GM19395 (cell line): ENCODE data around the gene RAPGEF6.
"Not testable (repeated sequence)": the region's sequence is repeated elsewhere in the genome, so short reads cannot be mapped to it uniquely, and the experiment has no call there.

Source experiments
- ATAC-seq: cut with Tn5 transposase; IDR thresholded peaks from one replicate; pipeline ENCODE4 v1.9.1; 2021; ENCODE audit warnings: mild to moderate bottlenecking, moderate library complexity; ENCODE audit not compliant: unreplicated experiment

The RAPGEF6 gene

DNA sequence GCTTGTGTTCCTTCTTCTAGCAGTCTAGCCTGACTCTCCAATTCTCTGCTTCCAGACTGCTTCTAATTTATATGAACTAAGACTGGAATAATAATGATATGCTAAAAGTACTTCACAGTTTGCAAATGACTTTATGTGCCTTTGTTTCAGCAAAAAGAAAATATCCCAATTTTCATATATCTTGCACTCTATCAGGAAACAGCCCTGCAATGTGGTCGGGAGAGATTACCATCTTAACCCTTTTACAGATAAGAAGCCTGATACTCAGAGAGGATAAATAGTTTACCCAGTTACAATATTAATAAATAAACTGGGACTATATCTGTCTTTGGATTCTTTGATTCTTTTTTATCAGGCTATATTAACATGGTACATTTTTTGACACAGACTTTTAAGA, 245.2 kb downstream of the RAPGEF6 start:
- ATAC-seq = no peak

DNA sequence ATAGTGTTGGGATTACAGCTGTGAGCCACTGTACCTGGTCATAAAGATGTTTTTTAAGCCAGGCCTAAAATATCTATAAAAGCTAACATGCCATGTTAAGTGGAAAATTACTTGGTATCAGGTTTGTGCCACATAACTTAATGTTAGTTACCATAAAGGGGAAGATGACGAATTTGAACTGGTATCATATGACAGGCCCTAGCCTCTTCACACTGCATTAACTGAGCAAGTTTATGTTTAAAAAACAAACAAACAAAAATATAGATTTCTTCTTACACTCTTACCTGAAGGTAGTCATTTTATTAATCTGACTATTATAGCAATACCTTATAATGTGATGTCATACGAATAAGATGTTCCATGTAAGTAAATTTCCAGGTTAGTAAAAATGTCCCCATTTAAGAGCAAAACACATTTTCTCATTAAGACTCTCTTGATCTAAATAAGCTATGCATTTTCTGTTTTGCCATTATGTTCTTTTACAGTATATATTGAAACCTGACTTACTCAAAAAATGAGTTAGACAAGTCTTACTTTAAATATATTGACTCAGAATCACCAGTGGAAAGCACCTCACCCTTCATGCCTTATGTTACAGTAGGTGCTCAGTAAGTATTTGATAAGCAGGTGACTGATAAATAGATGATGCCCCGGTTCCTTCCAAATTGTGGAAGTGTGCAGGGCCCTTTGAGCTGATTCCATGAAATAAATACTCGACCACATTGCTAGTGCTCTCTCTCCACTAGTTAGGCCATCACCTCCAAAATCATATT, 245.7 kb downstream of the RAPGEF6 start:
- no peak for ATAC-seq

DNA sequence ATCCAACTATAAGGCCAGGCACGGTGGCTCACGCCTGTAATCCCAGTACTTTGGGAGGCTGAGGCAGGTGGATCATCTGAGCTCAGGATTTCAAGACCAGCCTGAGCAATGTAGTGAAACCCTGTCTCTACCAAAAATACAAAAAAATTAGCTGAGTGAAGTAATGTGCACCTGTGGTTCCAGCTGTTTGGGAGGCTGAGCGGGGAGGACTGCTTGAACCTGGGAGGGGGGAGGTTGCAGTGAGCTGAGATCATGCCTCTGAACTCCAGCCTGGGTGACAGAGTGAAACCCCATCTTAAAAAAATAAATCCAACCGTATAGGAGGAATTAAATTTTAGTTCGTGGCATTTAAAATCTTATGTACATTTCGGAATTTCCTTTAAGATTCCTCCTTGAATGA, 247.8 kb downstream of the RAPGEF6 start:
- no peak for ATAC-seq

DNA sequence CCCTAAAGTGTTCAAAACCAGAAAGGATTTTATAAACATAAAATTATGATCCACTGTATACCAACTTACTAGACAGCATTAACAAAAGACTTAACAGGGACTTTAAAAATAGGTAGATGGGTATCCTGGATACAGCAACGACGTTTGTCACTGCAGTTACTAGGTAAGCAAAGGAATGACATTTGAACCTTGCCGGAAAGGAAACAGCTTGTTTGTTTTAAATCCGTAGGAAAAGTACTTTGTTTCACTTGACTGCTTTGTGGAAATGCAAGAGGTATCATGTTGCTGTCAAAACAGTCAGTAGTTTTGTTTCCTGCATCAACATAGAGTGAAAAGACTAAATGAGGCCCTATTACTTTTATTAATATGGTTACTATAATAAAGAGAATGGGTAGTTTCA, 248.2 kb downstream of the RAPGEF6 start:
- no peak for ATAC-seq

DNA sequence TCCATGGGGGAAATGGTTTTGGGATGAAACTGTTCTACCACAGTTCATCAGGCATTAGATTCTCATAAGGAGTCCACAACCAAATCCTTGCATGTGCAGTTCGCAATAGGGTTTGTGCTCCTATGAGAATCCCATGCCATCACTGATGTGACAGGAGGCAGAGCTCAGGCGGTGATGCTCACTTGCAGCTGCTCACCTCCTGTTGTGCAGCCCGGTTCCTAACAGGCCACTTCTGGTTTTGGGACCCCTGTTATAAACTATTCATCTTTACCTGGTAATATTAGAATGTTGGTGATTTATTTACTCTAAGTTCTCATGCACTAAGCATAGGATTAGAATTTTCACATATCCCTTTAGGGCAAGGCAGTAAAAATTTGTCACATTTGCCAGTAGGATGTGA, 248.9 kb downstream of the RAPGEF6 start:
- ATAC-seq = no peak

DNA sequence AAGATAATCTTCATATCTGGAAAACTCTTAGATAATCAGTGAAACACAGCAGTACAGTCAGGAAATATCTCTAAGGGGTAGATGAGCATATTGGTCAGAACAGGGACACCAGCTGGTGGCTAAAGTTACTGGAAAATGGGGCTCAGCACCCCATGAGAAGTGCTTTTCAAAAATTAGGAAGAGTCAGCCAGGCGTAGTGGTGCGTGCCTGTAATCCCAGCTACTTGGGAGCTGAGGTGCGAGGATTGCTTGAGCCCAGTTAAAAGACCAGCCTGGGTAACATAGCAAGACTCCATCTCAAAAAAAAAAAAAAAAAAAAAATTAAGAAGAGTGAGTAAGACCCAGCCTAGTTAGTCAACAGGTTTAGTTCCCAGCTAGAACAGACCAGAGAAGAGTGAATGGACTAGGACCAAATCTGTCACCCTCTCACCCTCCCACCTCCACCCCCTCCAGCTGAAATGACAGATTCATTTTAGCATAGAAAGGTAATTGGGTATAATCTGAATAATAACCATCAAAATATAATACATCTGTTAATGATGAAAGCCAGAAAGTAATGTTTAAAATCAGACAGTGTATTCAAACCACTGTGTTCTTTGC, 250.3 kb downstream of the RAPGEF6 start:
- ATAC-seq = no peak

DNA sequence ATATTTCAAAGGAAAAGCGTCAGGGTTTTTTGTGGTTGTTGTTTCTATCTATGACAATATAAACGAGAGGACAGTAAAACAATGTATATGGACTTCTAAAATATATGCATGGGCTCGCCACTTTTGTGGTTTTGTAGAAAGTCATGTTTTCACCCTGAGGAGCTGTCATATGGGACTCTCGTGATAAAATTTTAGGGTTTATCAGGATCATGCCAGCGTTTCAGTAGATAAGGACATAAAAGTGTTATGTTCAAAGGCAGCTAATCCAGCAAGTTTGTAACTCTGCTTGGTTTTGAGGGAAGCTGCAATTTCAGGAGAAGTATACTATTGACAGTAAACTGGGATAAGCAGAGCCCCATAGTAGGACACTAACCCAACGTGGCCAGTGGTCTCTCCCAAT, 250.9 kb downstream of the RAPGEF6 start:
- ATAC-seq = no peak

DNA sequence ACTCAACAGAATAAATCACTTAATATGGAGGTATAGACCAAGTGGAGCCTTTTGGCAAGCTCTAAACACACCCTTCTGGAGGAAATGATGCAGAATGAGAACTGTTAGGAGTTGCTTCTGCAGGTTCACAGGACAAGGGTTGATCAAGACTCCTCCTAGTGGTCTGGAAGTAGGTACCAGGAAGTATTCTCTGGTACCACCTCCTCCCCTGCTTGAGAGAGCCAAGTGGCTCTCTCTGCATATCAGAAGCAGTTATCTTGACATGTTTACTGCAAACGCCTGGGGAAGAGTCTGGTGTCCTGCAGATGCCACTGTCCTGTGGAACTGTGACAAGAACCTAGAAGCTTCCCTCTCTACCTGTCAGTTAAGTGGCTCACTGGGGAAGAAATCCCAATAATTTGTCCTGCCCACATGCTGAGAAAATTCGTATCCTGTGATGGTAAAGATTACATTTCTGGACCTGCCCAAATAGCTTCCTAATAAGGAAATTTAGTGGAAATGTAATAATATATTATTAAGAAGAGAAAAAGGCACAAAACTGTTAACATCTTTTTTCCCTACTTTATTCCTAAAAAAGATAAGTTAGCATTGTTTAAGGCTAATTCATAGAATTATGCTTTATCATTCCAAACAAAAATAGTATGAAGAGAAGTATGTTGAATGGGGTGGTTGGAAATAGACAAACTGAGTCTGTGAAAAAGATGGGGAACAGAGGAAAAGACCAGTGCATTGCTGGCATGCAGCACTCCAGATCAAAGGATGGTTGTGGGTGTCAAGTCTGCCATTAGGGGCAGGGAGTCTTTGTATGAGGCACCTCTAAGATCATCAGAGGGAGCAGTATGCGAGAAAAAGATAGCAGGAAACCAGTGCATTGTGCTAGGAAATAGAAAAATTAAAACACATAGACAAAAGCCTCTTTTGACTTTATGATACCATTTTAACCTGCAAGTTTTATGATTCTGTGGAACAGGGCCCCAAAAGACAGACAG, 252.3 kb downstream of the RAPGEF6 start:
- peak; percentile 71 for ATAC-seq

DNA sequence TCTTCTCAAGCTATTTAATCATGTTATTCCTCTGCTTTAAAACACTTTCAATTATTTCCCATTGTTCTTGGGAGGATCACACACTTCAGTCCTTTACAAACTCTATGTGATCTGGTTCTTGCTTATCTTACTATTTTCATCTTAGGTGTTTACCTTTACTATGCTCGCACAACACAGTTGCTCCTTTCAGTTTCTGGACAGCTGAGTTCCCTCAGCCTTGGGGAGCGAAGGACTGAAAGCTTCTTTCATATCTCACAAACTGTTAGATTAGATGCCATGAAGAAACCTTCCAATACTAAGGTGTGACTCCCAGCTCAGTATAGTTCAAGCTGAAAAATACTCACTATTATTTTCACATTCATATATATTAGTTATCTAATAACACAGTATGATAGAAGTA, 253.3 kb downstream of the RAPGEF6 start:
- ATAC-seq = peak; percentile 66

DNA sequence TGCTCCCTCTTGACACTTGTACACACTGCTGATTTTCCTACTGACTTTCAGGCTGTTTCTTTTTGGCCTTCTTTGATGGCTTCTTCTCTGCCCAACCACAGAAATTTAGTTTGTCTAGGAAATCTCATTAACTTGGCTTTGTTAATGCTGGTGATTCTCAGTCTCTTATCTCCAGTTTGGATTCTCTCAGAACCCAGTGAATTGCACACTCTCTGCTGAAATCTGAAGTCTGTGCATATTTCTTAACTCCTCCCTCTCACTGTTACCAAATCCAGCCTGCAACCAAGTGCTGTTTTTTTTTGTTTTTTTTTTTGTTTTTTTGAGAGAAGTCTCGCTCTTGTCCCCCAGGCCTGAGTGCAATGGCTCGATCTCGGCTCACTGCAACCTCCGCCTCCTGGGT, 254.0 kb downstream of the RAPGEF6 start:
- ATAC-seq = no peak

DNA sequence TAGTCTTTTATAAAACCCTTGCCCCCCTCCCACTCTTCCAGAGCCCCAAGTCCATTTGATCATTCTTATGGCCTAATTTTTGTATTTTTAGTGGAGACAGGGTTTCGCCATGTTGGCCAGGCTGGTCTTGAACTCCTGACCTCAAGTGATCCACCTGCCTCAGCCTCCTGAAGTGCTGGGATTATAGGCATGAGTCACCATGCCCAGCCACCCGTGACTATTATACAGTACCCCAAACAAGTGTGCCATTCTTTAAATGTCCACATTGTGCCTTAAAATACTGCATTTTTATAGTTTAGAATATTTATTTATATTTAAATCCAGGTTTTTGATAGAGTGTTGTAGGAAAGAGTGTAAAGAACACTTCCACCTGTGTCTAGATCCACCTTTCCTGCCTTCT, 254.8 kb downstream of the RAPGEF6 start:
- not testable (repeated sequence) for ATAC-seq

DNA sequence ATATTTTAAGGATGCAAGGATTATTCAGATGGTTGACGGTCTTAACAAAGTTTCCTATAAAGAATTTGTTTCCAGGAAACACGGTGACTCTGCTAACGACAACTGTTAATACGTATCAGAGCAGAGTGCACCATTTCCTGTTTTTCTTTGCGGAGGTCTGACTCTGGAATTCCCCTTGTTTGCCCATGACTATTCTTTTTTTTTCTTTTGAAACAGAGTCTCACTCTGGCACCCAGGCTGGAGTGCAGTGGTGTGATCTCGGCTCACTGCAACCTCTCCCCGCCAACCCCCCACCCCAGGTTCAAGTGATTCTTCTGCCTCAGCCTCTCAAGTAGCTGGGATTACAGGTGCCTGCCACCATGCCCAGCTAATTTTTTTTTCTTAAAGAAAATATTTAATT, 255.3 kb downstream of the RAPGEF6 start:
- ATAC-seq = peak; percentile 41

DNA sequence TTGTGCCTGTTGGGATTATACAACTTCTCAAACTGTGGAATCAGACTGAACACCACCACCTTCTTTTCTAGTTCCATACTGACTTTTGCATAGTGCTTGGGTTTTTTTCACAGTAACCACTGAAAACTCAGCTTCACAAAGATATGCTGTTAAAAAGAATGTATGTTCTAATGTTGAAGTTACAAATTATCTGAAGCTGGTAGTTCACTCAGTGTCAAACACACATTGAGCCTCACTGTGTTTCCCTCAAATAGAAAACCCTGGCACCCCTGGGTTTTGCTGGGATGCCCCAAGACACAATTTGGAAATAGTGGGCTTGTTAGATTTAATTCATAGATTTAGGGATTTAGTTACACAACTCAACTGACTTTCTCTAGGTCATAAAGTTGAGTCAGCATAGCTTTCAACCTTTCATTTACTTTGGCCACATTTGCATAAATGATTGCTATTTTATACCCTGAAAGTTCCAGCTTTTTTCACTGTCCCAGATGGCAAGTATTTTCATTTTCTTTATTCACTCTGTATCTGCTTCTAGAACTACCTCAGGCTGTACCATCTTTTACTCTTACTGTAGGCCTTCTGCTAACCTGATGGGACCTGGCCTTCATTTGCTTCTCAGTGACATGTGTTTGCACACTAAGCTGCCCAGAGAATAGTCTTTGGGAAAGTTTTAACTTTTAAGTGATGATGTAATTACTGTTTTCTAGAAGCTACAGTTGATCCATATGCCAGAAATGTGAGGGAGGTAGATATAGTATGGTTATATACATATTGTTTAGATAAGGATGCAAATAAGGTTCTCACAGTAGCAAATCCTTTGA, 256.1 kb downstream of the RAPGEF6 start:
- peak; percentile 30 for ATAC-seq

DNA sequence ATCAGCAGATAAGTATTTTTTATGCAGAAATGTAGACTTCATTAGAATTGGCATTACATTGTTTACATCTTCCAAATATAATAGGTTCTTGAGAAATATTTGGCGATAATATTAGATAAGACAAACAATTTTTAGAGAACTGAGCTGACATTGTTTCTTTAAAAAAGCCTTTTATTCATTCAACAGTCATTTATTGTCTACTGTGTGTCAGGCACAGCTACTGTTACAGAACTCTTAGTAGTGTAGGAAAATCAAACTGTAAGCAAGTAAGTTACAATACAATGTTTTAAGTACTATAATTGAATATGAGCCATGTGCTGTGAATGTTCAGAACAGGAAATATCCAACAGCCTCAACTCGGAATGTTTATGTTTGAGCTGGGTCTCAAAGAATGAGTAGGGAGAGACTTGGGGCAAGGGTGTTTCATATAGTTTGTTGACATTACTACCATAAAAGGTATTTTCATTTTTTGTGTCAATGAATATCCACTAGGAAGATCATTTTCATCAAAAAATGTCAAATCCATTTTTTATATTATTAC, 257.2 kb downstream of the RAPGEF6 start:
- no peak for ATAC-seq

DNA sequence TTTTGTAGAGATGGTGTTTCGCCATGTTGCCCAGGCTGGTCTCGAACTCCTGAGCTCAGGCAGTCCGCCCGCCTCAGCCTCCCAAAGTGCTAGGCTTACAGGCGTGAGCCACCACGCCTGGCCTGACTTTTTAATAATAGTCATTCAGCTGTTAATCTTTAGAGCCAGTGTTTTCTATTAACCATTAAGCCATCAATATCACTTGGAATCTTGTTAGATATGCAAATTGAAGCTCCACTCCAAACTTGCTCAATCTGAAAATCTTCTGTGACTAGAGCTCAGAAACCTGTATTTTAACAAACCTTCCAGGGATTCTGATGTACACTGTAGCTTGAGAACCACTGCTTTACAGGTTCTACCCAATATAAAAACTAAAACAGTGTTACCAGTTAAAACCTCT, 257.7 kb downstream of the RAPGEF6 start:
- ATAC-seq = no peak

DNA sequence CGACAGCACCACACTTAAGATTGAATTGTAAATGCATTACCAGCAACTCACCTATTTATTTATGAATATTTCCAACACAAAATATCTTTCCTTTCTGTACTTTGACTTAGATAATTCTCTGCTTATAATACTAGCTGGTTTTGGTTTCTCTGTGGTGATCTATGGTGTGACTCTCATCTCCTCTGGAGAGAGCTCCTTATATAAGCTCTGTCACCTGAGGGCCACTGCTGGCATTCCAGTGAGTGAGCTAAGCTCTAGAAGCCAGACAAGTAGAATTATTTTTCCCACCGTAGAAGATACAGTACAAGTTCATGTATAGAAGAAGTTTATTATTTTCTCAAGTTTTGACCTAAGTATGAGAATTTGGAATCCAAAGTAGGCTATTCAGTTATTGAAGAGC, 259.7 kb downstream of the RAPGEF6 start:
- ATAC-seq = peak; percentile 42
